Measurements from ENCODE around the gene RAP1GAP2. TPM values are rescaled to one million over a fixed set of nuclear protein-coding genes. Genes with fewer than 3 reads are reported as not detected.

Gene RAP1GAP2
- total RNA-seq, 2 donors from 2014 or later = 77.3 to 109 TPM

DNA sequence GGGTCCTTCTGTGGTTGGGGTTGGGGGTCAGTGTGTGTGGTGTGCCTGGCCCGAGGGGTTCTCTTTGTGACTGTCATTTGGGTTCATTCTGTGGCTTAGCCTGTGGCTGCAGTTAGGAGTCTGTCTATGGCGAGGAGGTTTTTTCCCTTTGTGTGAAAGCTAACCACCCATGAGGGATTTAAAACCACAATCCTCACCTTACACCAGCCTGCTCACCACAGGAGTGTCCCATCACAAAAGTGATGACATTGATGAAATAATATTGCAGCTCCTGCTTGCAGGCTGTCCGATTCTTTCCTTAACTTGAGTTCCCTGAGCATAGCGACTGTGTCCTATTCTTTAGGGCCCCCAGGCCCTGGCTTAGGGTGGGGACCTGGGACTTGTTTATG, 113.6 kb downstream of the RAP1GAP2 start:
- no peak overlapping the region for H3K4me3 Mint-ChIP-seq
- H3K27me3 Mint-ChIP-seq = no peaks in the 10 kb centered on the region
- peaks cover 28% of the 10 kb centered on the region for H3K4me1 Mint-ChIP-seq
- H3K36me3 Mint-ChIP-seq (ENCODE audit: low read depth) = peaks cover 6% of the 10 kb centered on the region
- DNase-seq (no peak), ATAC-seq (no peak)
- H3K27ac Mint-ChIP-seq = peak overlapping the region; percentile 69
- H3K9me3 ChIP-seq (ENCODE audit: control insufficient read depth, low read length, poor library complexity, severe bottlenecking) = no peaks in the 10 kb centered on the region

DNA sequence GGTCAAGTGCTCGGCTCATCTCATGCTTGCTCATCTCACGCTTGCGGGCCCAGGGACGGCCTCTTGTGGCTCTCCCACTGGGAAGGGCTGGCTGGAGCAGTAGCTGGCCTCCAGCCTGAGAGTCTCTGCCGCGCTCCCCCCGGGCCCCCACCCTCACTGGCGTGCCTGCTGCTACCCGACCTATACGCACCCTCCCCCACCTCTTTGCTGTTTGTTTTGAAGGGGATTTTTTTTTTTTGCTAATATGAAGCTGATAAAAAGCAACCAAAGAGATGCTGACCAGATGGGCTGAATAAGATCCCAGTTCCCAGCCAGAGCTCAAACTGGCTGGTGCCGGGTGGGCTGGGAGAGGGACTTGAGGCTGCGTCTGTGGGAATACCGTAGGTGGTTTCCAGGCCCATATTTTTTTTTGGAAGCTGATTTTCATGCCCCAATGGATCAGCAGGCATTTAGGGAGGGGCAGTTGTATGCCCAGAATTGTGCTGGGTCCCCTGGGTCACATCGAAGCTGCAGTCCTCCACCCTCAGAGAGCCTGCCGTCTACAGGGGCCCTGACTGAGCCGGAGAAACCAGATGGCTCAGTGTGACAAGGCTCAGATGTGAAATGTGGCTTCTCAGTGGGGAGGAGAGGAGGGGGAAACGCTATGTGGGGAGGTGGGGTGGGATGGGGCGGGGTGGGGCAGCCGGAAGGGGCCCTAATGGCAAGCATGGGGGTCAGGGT, 115.0 kb downstream of the RAP1GAP2 start:
- H3K36me3 Mint-ChIP-seq (ENCODE audit: low read depth) = peaks cover 6% of the 10 kb centered on the region
- peaks cover 25% of the 10 kb centered on the region for H3K4me1 Mint-ChIP-seq
- no peak overlapping the region for H3K4me3 Mint-ChIP-seq
- no peaks in the 10 kb centered on the region for H3K9me3 ChIP-seq (ENCODE audit: control insufficient read depth, low read length, poor library complexity, severe bottlenecking)
- H3K27ac Mint-ChIP-seq = no peak overlapping the region
- no peaks in the 10 kb centered on the region for H3K27me3 Mint-ChIP-seq
- ATAC-seq (no peak), DNase-seq (no peak)

DNA sequence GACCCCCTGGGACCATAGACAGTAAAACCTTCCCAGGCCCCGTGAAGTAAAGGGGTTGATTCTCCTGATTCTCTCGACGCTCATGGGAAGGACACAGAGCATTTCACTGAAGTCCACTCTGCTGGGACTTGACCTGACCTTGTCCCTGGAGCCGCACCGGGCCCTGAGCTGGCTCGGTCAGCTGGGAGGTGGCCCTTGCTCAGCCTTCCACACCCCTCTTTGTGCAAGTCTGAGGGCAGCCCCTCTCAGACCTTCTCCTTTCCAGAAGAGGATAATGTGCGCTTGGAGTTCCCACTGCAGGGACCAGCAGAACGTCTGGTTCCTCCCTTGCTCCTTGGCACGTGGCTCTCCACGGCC, 115.5 kb downstream of the RAP1GAP2 start:
- H3K27ac Mint-ChIP-seq = no peak overlapping the region
- peaks cover 25% of the 10 kb centered on the region for H3K4me1 Mint-ChIP-seq
- no peak overlapping the region for H3K4me3 Mint-ChIP-seq
- DNase-seq = no peak
- H3K9me3 ChIP-seq (ENCODE audit: control insufficient read depth, low read length, poor library complexity, severe bottlenecking) = no peaks in the 10 kb centered on the region
- H3K27me3 Mint-ChIP-seq = no peaks in the 10 kb centered on the region
- H3K36me3 Mint-ChIP-seq (ENCODE audit: low read depth) = peaks cover 6% of the 10 kb centered on the region
- ATAC-seq = no peak

DNA sequence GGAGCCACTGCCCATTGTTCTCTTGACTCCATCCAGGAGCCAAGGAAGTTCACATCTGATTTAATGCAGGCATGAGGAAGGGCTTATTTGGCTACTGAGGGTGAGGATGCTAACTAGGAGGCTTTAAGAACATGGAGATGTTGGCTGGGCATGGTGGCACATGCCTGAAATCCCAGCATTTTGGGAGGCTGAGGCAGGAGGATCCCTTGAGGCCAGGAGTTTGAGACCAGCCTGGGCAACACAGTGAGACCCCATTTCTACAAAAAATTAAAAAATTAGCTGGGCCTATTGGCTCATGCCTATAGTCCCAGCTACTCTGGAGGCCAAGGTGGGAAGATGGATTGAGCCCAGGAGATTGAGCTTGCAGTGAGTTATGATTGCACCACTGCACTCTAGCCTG, 116.5 kb downstream of the RAP1GAP2 start:
- Mint-ChIP-seq H3K4me3 (no peak overlapping the region), H3K36me3 (ENCODE audit: low read depth) (peaks cover 6% of the 10 kb centered on the region), H3K27ac (no peak overlapping the region), H3K4me1 (peaks cover 24% of the 10 kb centered on the region), H3K27me3 (no peaks in the 10 kb centered on the region)
- DNase-seq (no peak), ATAC-seq (no peak)
- no peaks in the 10 kb centered on the region for H3K9me3 ChIP-seq (ENCODE audit: control insufficient read depth, low read length, poor library complexity, severe bottlenecking)

DNA sequence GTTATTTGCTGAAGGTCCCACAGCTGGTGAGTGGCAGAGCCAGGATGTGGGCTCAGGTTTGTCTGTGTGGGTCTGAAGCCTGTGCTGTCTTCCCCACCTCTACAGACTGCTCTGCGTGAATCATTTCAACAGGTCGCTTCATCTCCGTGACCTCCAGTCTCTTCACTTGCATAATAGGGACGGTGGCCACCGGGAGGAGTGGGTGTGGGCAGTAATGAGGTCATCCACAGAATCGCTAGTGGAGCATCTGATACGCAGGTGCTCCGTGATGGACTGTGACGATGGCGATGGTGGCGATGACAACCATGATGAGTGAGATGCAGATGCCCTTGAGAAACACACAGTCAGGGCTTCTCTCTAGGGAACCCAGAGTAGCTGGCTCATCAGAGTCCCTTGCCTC, 120.2 kb downstream of the RAP1GAP2 start:
- DNase-seq = no peak
- peaks cover 3% of the 10 kb centered on the region for H3K36me3 Mint-ChIP-seq (ENCODE audit: low read depth)
- H3K27ac Mint-ChIP-seq = no peak overlapping the region
- no peak for ATAC-seq
- no peak overlapping the region for H3K4me3 Mint-ChIP-seq
- peaks cover 16% of the 10 kb centered on the region for H3K4me1 Mint-ChIP-seq
- H3K9me3 ChIP-seq (ENCODE audit: control insufficient read depth, low read length, poor library complexity, severe bottlenecking) = no peaks in the 10 kb centered on the region
- H3K27me3 Mint-ChIP-seq = no peaks in the 10 kb centered on the region

DNA sequence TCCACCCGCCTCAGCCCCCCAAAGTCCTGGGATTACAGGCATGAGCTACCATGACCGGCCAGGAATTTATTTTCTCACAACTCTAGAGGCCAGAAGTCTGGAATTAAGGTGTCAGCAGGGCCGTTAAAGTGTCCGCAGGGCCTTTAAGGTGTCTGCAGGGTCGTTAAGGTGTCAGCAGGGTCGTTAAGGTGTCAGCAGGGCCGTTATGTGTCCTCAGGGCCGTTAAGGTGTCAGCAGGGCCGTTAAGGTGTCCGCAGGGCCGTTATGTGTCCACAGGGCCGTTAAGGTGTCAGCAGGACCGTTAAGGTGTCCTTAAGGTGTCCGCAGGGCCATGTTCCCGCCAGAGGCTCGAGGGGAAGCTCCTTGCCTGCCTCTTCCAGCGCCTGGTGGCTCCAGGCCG, 125.2 kb downstream of the RAP1GAP2 start:
- ATAC-seq = no peak
- no peaks in the 10 kb centered on the region for H3K9me3 ChIP-seq (ENCODE audit: control insufficient read depth, low read length, poor library complexity, severe bottlenecking)
- Mint-ChIP-seq H3K27ac (no peak overlapping the region), H3K4me3 (no peak overlapping the region), H3K4me1 (peaks cover 31% of the 10 kb centered on the region), H3K36me3 (ENCODE audit: low read depth) (peaks cover 8% of the 10 kb centered on the region), H3K27me3 (no peaks in the 10 kb centered on the region)
- no peak for DNase-seq

DNA sequence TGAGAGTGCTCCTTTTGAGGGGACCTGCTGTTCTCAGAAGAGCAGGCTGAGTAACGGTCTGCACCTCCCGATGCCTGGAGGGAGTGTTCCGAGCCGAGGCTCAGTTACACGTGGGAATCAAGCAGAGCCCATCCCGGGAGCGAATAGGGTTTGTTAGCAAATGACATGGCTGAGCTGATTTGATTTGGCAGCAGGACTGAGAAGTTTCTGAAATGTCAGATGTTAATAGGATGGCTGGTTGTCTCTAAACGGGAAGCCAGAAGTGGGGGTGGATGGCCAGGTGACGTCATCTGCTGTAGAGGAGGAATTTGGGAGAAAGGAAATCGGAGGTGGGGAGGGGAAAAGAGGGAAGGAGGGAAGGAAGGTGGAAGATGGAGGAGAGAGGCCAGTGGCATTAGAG, 128.0 kb downstream of the RAP1GAP2 start:
- ATAC-seq = no peak
- H3K27ac Mint-ChIP-seq = peak overlapping the region; percentile 82
- no peak for DNase-seq
- H3K4me3 Mint-ChIP-seq = no peak overlapping the region
- H3K4me1 Mint-ChIP-seq = peaks cover 27% of the 10 kb centered on the region
- no peaks in the 10 kb centered on the region for H3K27me3 Mint-ChIP-seq
- peaks cover 7% of the 10 kb centered on the region for H3K36me3 Mint-ChIP-seq (ENCODE audit: low read depth)
- H3K9me3 ChIP-seq (ENCODE audit: control insufficient read depth, low read length, poor library complexity, severe bottlenecking) = no peaks in the 10 kb centered on the region

DNA sequence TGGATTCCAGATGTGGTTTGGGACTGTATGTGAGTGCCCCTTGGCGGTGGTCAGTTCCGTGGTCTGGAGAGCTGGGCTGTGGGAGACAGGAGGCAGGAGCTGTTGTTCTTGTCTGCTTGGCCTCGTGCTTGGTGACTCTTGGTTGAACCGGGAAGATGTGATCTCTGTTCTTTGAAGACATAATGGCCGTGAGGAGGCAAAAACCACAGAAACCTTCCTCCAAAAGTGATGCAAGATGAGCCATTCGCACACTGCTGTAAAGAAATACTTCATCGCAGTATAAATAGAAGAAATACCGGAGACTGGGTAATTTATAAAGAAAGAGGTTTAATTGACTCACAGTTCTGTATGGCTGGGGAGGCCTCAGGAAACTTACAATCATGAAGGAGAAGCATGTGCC, 128.8 kb downstream of the RAP1GAP2 start:
- no peak for ATAC-seq
- Mint-ChIP-seq H3K4me3 (no peak overlapping the region), H3K27ac (peak overlapping the region; percentile 43)

DNA sequence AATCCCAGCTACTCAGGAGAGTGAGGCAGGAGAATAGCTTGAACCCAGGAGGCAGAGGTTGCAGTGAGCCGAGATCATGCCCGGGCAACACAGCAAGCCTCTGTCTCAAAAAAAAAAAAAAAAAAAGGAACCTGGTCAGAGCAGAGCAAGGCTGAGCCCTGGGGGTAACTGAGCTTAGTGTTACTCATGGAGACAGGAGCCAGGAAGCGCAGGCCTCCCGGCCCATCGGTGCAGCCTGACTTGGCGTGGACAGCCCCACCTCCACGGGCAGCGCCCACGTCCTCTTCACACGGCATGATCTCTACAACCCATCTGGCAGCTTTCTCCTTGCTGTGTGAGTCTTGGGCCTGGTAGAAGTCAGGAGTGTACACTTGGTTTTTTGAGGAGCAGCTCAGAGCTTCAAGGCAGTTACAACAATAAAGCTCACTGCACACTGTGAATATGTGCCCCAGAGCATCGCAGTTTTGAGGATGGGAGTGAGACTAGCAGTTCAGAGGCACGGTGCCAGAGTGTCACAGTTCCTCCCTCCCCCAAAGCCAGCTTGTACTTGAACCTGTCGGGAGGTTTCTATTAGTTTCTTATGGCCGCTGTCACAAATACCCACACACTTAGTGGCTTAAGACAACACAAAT, 129.9 kb downstream of the RAP1GAP2 start:
- DNase-seq (no peak), ATAC-seq (no peak)
- no peaks in the 10 kb centered on the region for H3K27me3 Mint-ChIP-seq
- H3K27ac Mint-ChIP-seq = peak overlapping the region; percentile 43
- no peaks in the 10 kb centered on the region for H3K9me3 ChIP-seq (ENCODE audit: control insufficient read depth, low read length, poor library complexity, severe bottlenecking)
- H3K4me1 Mint-ChIP-seq = peaks cover 36% of the 10 kb centered on the region
- H3K4me3 Mint-ChIP-seq = no peak overlapping the region
- H3K36me3 Mint-ChIP-seq (ENCODE audit: low read depth) = peaks cover 7% of the 10 kb centered on the region

More for the DNA sequence above, 128.8 kb downstream of the RAP1GAP2 start:
- H3K36me3 Mint-ChIP-seq (ENCODE audit: low read depth) = peaks cover 7% of the 10 kb centered on the region
- H3K9me3 ChIP-seq (ENCODE audit: control insufficient read depth, low read length, poor library complexity, severe bottlenecking) = no peaks in the 10 kb centered on the region
- DNase-seq = no peak
- no peaks in the 10 kb centered on the region for H3K27me3 Mint-ChIP-seq
- H3K4me1 Mint-ChIP-seq = peaks cover 31% of the 10 kb centered on the region

DNA sequence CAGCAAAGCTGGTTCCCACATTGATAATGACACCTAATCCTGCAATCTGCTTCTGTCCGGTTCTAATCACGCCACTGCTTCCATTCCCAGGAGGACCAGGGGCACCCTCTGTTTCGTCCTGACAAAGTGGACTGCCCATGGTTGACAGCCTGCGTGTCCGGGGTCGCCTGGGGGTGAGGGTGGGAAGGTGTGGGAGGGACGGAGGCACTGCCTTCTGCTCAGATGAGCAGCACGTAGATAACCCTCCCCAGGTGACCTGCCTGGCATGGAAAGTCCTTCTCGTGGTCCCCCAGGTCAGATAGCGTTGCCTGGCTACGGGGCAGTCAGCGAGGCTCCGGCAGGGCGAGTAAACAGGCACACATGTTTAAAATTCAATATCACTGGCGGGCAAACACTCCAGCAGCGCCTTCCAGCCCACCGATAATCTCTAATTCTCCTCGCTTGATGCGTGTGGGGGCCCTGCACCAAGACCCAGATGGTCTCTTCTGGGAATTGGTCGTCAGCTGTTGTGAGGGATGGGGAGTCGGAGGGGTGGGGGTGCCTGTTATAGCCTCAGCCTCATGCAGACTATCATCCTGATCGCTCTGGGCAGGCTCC, 132.2 kb downstream of the RAP1GAP2 start:
- Mint-ChIP-seq H3K4me3 (no peak overlapping the region), H3K4me1 (peaks cover 34% of the 10 kb centered on the region), H3K27ac (no peak overlapping the region), H3K27me3 (no peaks in the 10 kb centered on the region), H3K36me3 (ENCODE audit: low read depth) (peaks cover 7% of the 10 kb centered on the region)
- no peaks in the 10 kb centered on the region for H3K9me3 ChIP-seq (ENCODE audit: control insufficient read depth, low read length, poor library complexity, severe bottlenecking)
- DNase-seq = no peak
- ATAC-seq = no peak

DNA sequence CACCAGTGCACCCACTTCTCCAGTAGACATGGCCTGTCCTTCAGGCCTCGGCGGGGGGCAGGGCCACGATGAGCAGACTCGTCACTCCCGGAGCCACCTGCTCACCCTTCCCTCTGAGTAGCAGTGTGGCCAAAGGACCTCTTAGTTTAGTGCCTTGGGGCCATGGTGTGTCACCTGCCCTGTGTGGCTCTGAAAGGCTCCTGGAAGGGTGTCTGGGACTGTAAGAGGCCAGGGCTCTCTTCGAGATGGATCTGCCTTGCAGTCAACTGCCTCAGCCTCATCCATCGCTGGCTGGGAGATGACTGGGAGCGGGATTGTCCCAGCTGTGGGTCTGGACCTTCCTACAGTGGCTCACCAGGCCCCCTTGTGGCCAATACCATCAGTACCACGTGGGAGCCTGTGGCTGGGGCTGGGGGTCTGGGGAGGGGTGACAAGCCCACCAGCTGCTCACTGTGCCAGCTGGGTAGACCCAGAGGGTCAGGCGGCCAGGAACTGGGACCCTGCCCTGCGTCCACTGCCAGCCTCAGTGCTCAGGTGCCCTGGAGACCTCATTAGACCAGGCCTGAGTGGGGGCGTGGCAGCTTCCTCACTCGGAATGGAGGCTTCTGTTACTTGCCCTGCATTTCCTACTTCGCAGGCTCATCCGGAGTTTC, 133.8 kb downstream of the RAP1GAP2 start:
- Mint-ChIP-seq H3K4me1 (peaks cover 25% of the 10 kb centered on the region), H3K27me3 (no peaks in the 10 kb centered on the region), H3K27ac (no peak overlapping the region), H3K36me3 (ENCODE audit: low read depth) (peaks cover 7% of the 10 kb centered on the region), H3K4me3 (no peak overlapping the region)
- ATAC-seq (peak; percentile 30), DNase-seq (no peak)
- no peaks in the 10 kb centered on the region for H3K9me3 ChIP-seq (ENCODE audit: control insufficient read depth, low read length, poor library complexity, severe bottlenecking)

DNA sequence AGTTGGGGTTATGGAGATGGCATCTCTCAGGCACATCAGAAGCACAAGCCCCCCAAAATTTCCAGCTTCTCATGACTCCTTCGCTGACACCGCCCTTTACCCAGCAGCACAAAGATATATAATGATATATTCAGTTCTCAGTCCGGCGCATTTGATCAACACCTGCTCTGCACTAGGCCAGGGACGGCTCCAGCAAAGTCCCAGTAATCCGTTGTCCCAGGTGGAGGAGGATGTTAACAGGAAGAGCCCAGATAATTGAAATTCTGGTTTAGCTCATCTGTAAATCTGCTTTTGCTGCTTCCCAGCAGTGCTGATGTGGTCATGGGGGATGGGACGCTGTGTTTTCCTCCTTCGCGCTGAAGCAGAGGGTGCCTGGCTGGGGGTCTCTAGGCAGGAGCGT, 135.6 kb downstream of the RAP1GAP2 start:
- DNase-seq (no peak), ATAC-seq (no peak)
- Mint-ChIP-seq H3K27me3 (no peaks in the 10 kb centered on the region), H3K27ac (no peak overlapping the region), H3K4me3 (no peak overlapping the region), H3K4me1 (peaks cover 26% of the 10 kb centered on the region), H3K36me3 (ENCODE audit: low read depth) (peaks cover 6% of the 10 kb centered on the region)
- no peaks in the 10 kb centered on the region for H3K9me3 ChIP-seq (ENCODE audit: control insufficient read depth, low read length, poor library complexity, severe bottlenecking)

DNA sequence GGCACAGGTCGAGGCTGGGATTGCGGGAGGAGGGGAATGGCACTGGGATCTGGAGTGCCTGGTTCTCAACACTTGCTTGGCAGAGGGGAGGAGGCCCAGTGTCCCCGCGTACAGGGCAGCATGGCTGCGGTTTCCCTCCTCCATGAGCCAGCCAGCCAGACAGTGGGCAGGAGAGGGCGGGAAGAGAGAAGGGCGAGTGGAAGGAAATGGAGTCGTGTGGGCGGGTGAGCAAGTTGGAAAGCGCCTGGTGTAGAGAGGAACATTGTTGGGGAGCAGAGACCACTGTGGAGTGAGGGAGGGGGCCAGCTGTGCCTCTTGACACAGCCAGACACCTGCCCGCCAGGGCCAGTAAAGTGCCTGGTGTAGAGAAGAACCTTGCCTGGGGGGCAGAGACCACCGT, 136.7 kb downstream of the RAP1GAP2 start:
- Mint-ChIP-seq H3K4me3 (no peak overlapping the region), H3K27me3 (no peaks in the 10 kb centered on the region), H3K4me1 (peaks cover 28% of the 10 kb centered on the region), H3K27ac (no peak overlapping the region), H3K36me3 (ENCODE audit: low read depth) (peaks cover 5% of the 10 kb centered on the region)
- DNase-seq (no peak), ATAC-seq (no peak)
- H3K9me3 ChIP-seq (ENCODE audit: control insufficient read depth, low read length, poor library complexity, severe bottlenecking) = no peaks in the 10 kb centered on the region
